Measurements from ENCODE around the gene MMP15. TPM values are rescaled to one million over a fixed set of nuclear protein-coding genes. Genes with fewer than 3 reads are reported as not detected.

MMP15 gene
- total and polyA plus RNA-seq, 4 donors = 19.5 to 44.5 (median 29.4) TPM

DNA sequence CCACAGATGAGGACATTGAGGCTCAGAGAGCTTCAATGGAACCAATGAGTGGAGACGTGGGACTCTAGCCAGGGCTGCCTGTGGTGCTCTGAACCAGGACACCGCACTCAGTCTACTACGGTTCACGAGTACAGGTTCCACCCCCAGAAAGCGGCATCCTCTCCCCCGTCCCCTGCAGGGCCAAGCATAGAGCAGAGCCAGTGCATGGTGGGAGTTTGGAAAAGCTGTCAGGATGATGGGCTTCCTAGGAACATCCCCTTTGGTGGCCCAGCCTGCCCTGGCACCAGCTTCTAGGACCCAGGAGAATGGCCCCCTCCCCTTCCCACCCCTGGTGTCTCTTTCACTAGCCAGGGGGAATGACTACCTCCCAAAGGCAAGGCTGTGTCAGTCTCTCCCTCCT lies 33.5 kb upstream of the MMP15 start:
- 95 to 96% methylated on average over 6 of the region's 6 CpGs for WGBS, 2 donors
- Histone ChIP-seq H3K27me3 (ENCODE audit: control insufficient read depth in 3 of 3, insufficient read depth in 3 of 3, low read length in 2 of 3) (no peaks in the 10 kb centered on the region), H3K36me3 (ENCODE audit: control insufficient read depth in 4 of 4, insufficient read depth in 4 of 4, low read length in 4 of 4) (peaks cover 2 to 25% (median 11%) of the 10 kb centered on the region in 4 donors), H3K27ac (ENCODE audit: low read depth in 1 of 2, low read length in 1 of 2) (peak overlapping the region in 1 of 2 donors; percentile 14), H3K9ac (ENCODE audit: insufficient read depth in 1 of 2, low read length in 2 of 2) (no peak overlapping the region), H3K4me1 (ENCODE audit: control insufficient read depth in 5 of 5, insufficient read depth in 5 of 5, low read length in 5 of 5) (peaks cover 0 to 20% (median 0%) of the 10 kb centered on the region in 5 donors), H3K9me3 (ENCODE audit: control insufficient read depth in 4 of 4, insufficient read depth in 3 of 4, low read length in 3 of 4) (no peaks in the 10 kb centered on the region), H3K4me3 (no peak overlapping the region)
- DNase-seq (no peak), ATAC-seq (ENCODE audit: insufficient read depth, low FRiP score) (no peak)
- TF ChIP-seq, protein P1, sequence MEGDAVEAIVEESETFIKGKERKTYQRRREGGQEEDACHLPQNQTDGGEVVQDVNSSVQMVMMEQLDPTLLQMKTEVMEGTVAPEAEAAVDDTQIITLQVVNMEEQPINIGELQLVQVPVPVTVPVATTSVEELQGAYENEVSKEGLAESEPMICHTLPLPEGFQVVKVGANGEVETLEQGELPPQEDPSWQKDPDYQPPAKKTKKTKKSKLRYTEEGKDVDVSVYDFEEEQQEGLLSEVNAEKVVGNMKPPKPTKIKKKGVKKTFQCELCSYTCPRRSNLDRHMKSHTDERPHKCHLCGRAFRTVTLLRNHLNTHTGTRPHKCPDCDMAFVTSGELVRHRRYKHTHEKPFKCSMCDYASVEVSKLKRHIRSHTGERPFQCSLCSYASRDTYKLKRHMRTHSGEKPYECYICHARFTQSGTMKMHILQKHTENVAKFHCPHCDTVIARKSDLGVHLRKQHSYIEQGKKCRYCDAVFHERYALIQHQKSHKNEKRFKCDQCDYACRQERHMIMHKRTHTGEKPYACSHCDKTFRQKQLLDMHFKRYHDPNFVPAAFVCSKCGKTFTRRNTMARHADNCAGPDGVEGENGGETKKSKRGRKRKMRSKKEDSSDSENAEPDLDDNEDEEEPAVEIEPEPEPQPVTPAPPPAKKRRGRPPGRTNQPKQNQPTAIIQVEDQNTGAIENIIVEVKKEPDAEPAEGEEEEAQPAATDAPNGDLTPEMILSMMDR (IDR thresholded peaks at IDR 0.05; ENCODE audit: control extremely low read depth, extremely low read depth) = no peak

DNA sequence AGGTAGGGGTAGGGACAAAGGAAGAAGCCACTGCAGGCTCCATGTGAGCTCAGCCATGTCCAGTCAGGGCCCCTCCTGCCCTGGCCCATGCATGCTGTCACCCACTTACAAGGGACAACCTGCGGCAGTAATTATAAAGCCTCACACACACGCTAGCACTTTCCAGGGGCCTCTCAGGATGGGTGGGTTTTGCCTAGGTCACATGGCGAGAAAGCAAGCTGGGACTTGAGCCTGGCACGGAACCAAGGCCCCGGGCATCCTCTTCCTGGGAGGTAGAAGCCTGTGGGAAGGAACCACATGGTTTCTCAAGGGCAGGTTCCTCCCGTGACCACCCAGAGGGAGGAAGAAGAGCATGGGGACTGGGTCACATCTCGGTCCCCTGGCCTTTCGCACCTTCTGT lies 32.1 kb upstream of the MMP15 start:
- Histone ChIP-seq H3K4me3 (no peak overlapping the region), H3K9me3 (ENCODE audit: control insufficient read depth in 4 of 4, insufficient read depth in 3 of 4, low read length in 3 of 4) (no peaks in the 10 kb centered on the region), H3K27ac (ENCODE audit: low read depth in 1 of 2, low read length in 1 of 2) (peak overlapping the region in 1 of 2 donors; percentile 88), H3K9ac (ENCODE audit: insufficient read depth in 1 of 2, low read length in 2 of 2) (no peak overlapping the region), H3K27me3 (ENCODE audit: control insufficient read depth in 3 of 3, insufficient read depth in 3 of 3, low read length in 2 of 3) (no peaks in the 10 kb centered on the region), H3K4me1 (ENCODE audit: control insufficient read depth in 5 of 5, insufficient read depth in 5 of 5, low read length in 5 of 5) (peaks cover 0 to 29% (median 0%) of the 10 kb centered on the region in 5 donors), H3K36me3 (ENCODE audit: control insufficient read depth in 4 of 4, insufficient read depth in 4 of 4, low read length in 4 of 4) (peaks cover 2 to 33% (median 18%) of the 10 kb centered on the region in 4 donors)
- ATAC-seq (ENCODE audit: insufficient read depth, low FRiP score) (no peak), DNase-seq (peak; percentile 13 to 46 (median 37))
- 43 to 60% methylated on average over 8 of the region's 8 CpGs for WGBS, 2 donors
- TF ChIP-seq, protein P1 (IDR thresholded peaks at IDR 0.05; ENCODE audit: control extremely low read depth, extremely low read depth) = no peak

DNA sequence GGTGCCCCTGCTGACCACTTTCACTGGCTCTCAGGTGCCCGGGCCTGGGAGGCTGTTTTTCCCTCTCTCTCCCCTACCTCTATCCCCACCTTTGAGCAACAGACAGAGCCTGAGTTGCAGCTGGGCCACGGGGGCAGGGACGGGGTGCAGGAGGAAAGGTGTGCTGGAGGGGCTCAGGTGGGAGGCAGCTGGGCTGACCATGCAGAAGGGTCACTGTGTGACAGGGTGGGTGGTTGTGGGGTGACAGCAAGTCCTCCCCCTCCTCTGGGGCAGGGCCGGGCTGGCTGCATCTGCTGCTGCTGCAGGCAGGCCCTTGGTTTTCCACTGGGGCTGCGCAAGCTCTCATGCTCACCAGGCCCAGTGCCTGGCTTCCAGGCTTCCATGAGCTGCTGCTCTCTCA lies 31.7 kb upstream of the MMP15 start:
- H3K36me3 ChIP-seq (ENCODE audit: control insufficient read depth in 4 of 4, insufficient read depth in 4 of 4, low read length in 4 of 4) = peaks cover 2 to 33% (median 18%) of the 10 kb centered on the region in 4 donors
- no peak overlapping the region for H3K4me3 ChIP-seq
- no peaks in the 10 kb centered on the region for H3K9me3 ChIP-seq (ENCODE audit: control insufficient read depth in 4 of 4, insufficient read depth in 3 of 4, low read length in 3 of 4)
- TF ChIP-seq, protein P1 (IDR thresholded peaks at IDR 0.05; ENCODE audit: control extremely low read depth, extremely low read depth) = no peak
- 85 to 93% methylated on average over 5 of the region's 5 CpGs for WGBS, 2 donors
- peak overlapping the region in 1 of 2 donors; percentile 88 for H3K27ac ChIP-seq (ENCODE audit: low read depth in 1 of 2, low read length in 1 of 2)
- ATAC-seq (ENCODE audit: insufficient read depth, low FRiP score) (no peak), DNase-seq (no peak)
- peaks cover 0 to 33% (median 1%) of the 10 kb centered on the region in 5 donors for H3K4me1 ChIP-seq (ENCODE audit: control insufficient read depth in 5 of 5, insufficient read depth in 5 of 5, low read length in 5 of 5)
- H3K9ac ChIP-seq (ENCODE audit: insufficient read depth in 1 of 2, low read length in 2 of 2) = no peak overlapping the region
- no peaks in the 10 kb centered on the region for H3K27me3 ChIP-seq (ENCODE audit: control insufficient read depth in 3 of 3, insufficient read depth in 3 of 3, low read length in 2 of 3)

DNA sequence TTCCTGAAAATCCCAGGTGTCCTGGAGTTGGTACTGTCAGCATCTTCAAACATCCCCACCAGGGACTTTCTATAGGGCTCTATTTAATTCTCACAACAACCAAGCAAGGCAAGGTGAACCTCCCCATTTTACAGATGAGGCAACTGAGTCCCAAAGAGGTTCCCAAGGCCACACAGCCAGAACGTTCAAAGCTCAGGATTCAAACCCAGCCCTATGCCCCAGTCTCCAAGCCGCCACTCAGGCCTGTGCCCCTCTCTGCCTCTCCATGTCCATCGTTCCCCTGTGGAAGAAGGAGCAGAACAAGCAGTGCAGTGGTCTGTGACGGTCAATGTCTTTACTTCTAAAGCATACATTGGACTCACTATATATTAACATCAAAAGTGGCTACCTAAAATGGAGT lies 31.2 kb upstream of the MMP15 start:
- peaks cover 2 to 33% (median 18%) of the 10 kb centered on the region in 4 donors for H3K36me3 ChIP-seq (ENCODE audit: control insufficient read depth in 4 of 4, insufficient read depth in 4 of 4, low read length in 4 of 4)
- H3K9ac ChIP-seq (ENCODE audit: insufficient read depth in 1 of 2, low read length in 2 of 2) = no peak overlapping the region
- H3K4me1 ChIP-seq (ENCODE audit: control insufficient read depth in 5 of 5, insufficient read depth in 5 of 5, low read length in 5 of 5) = peaks cover 0 to 36% (median 6%) of the 10 kb centered on the region in 5 donors
- no peak overlapping the region for H3K4me3 ChIP-seq
- ATAC-seq (ENCODE audit: insufficient read depth, low FRiP score) (no peak), DNase-seq (no peak)
- 91 to 93% methylated on average over 4 of the region's 4 CpGs for WGBS, 2 donors
- H3K27me3 ChIP-seq (ENCODE audit: control insufficient read depth in 3 of 3, insufficient read depth in 3 of 3, low read length in 2 of 3) = no peaks in the 10 kb centered on the region
- TF ChIP-seq, protein P1 (IDR thresholded peaks at IDR 0.05; ENCODE audit: control extremely low read depth, extremely low read depth) = no peak
- peak overlapping the region in 1 of 2 donors; percentile 21 for H3K27ac ChIP-seq (ENCODE audit: low read depth in 1 of 2, low read length in 1 of 2)
- H3K9me3 ChIP-seq (ENCODE audit: control insufficient read depth in 4 of 4, insufficient read depth in 3 of 4, low read length in 3 of 4) = no peaks in the 10 kb centered on the region

Data from lung (tissue), 12 donors.